Esophagus squamous epithelium (tissue), 4 donors: ENCODE data around the gene HPD.

ENCODE experiments used
- CTCF ChIP-seq, 6 experiments: fragments of 450-650 bp in 4 of 6; fragments of 200-600 bp in 2 of 6; sonication (generic) in 2 of 6; IDR thresholded peaks; one replicate each; pipeline ENCODE4 v1.5.1; 2016 to 2019; ENCODE audit warnings: antibody characterized with exemption in 6 of 6, mild to moderate bottlenecking in 4 of 6, moderate library complexity in 4 of 6
- POLR2A ChIP-seq, 4 donors: fragments of 450-650 bp; IDR thresholded peaks; one replicate each; pipeline ENCODE4 v1.6.1; 2017; ENCODE audit warnings: antibody characterized with exemption in 4 of 4, mild to moderate bottlenecking in 4 of 4, moderate library complexity in 3 of 4

DNA sequence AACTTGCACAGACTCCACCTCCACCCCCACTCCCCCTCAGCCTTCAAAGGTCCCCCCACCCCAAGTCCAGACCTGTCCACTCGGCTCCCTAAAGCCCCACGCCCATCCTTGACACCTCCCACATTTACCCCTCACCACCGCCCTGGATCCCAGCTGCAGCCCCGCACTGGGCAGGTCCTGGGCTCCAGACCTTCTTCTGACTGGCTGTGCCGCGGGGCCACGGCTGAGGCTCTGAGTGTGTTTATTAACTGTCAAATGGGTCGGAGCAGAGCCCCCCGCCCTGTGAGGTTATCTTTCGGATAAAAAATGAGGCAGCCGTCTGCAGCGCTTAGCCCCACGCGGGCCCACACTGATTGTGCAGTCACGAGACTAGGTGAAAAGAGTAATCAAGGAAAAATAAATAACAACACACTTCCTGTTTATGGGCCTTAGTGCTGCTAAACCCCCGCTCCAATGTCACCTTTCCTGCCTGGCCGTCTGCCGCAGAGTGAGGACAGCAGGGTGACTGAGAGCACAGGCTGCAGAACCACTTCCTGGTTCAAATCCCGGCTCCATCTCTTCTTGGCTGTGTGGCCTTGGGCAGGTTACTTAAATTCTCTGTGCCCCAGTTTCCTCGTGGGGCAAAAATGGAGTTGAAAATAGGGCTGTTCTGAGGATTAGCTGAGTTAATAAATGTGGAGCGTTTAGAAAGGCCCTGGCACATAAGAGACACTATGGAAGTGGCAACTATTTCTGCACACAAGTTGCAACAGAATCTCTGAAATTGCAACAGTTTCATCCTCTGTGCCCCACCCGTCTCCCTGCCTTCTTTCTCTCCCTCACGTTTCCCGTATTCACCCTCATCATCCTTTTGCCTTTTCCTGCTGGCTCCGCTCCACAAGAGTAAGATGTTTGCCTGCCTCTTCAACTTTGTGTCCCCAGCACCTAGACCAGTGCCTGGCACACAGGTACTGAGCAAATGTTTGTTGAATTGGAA, 45.5 kb downstream of the HPD start:
- TF ChIP-seq CTCF (IDR thresholded peaks at IDR 0.05) (no peak), POLR2A (IDR thresholded peaks at IDR 0.05) (no peak)
